Fibroblast of the conjunctiva (primary cell): ENCODE measurements around the gene ASCC3.
A peak's percentile ranks its signal among the peaks of the same experiment; 100 is the strongest.

Source experiments
- DNase-seq: peaks from one replicate; pipeline ENCODE4 v3.0.0-alpha.2; 2010; ENCODE audit warnings: low read depth

ASCC3 gene

GRCh38 chr6:100466410-100467128 is 414.6 kb downstream of the ASCC3 start:
- no peak for DNase-seq

GRCh38 chr6:100465701-100466409 is 415.3 kb downstream of the ASCC3 start:
- DNase-seq: no peak

GRCh38 chr6:100464903-100465700 is 416.0 kb downstream of the ASCC3 start, which contains the start of gene SIM1:
SIM1 (minus strand) TSS chr6:100464921; CDS start chr6:100463468, 1,453 bp downstream.
- peak; percentile 41 for DNase-seq

- no peak for DNase-seq
These were observed 416.8 kb downstream of the ASCC3 start for GRCh38 chr6:100464162-100464851.

- DNase-seq: no peak
These were observed 417.4 kb downstream of the ASCC3 start for GRCh38 chr6:100463630-100464161.

GRCh38 chr6:100462706-100463629 is 418.2 kb downstream of the ASCC3 start:
- DNase-seq: no peak

GRCh38 chr6:100461917-100462705 is 419.0 kb downstream of the ASCC3 start:
- DNase-seq: no peak

GRCh38 chr6:100461278-100461916 is 419.7 kb downstream of the ASCC3 start:
- DNase-seq: no peak

GRCh38 chr6:100460650-100461204 is 420.4 kb downstream of the ASCC3 start:
- no peak for DNase-seq

- DNase-seq: no peak
These were observed 421.4 kb downstream of the ASCC3 start for GRCh38 chr6:100459592-100460184.

GRCh38 chr6:100458841-100459591 is 422.1 kb downstream of the ASCC3 start:
- no peak for DNase-seq
